Effector memory CD8-positive, alpha-beta T cell (primary cell): ENCODE results near the gene SLC9A7.
A peak's percentile ranks its signal among the peaks of the same experiment; 100 is the strongest.
"Not testable (repeated sequence)": the region's sequence is repeated elsewhere in the genome, so short reads cannot be mapped to it uniquely, and the experiment has no call there.

Experiments used
- ATAC-seq: fragments of 150-1000 bp; cut with Tn5 transposase; replicated peaks from 2 replicates; pipeline ENCODE4 v1.10.0; 2021; ENCODE audit warnings: mild to moderate bottlenecking, moderate library complexity
- DNase-seq, 3 experiments: peaks; one replicate each; pipeline ENCODE4 v3.0.0; 2021
- H3K27ac Mint-ChIP-seq, 2 donors: one replicate each; pipeline ENCODE4 v1.8.0; 2022; ENCODE audit warnings: mild to moderate bottlenecking in 2 of 2, mixed read lengths in 2 of 2, moderate library complexity in 2 of 2
- H3K27me3 Mint-ChIP-seq, 2 donors: one replicate each; pipeline ENCODE4 v1.8.0; 2022; ENCODE audit warnings: mixed read lengths in 2 of 2
- H3K36me3 Mint-ChIP-seq: one replicate; pipeline ENCODE4 v1.8.0; 2022; ENCODE audit warnings: mild to moderate bottlenecking, moderate library complexity, mixed read lengths; ENCODE audit not compliant: insufficient read depth
- H3K4me1 Mint-ChIP-seq, 2 donors: one replicate each; pipeline ENCODE4 v1.8.0; 2022; ENCODE audit warnings: low read depth in 2 of 2, mixed read lengths in 2 of 2
- H3K4me3 Mint-ChIP-seq, 2 donors: one replicate each; pipeline ENCODE4 v1.8.0; 2022; ENCODE audit warnings: mild to moderate bottlenecking in 2 of 2, mixed read lengths in 2 of 2, moderate library complexity in 2 of 2
- H3K9me3 Mint-ChIP-seq, 2 donors: one replicate each; pipeline ENCODE4 v1.8.0; 2022; ENCODE audit warnings: mixed read lengths in 2 of 2
- total RNA-seq, 9 experiments: gene quantifications; one replicate each; lab custom pipeline; 2026; lab: John Stamatoyannopoulos, UW

The SLC9A7 gene
- 2.7 to 123 (median 44.4) reads per million in 9 experiments for total RNA-seq

DNA sequence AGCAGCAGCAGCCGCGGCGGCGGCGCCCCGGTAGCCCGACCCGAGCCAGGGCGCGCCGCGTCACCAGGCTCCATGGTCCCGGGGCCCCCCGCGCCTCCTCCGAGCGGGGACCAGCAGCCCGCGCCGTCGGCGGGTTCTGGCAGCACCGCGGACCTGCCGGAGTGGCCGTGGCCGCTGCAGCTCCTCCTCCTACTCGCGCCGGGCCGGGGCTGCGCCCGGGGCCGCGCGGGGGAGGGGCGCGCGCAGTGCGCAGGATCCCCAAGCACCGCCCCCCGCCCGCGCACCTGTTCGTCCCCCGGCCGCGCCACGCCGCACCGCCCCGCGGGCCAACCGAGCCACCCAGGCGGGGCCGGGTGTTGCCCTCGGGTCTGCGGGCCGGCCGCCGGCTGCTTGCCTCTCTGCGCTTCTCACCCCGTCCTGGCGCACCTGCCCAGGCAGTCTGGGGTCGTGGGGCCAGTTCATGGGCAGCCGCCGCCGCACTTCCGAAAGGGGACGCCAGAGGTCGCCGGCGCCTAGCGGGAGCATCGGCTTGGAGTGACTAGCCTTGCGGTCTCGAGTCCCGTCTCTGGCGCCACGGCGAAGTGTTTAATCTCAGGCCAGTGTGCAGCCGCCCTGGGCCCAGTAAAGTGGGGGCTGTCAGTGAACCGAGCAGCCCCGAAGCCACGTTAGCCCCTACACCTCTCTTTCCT is at the start of gene SLC9A7:
SLC9A7 (minus strand) TSS at position 163 of the 689 bp plus-strand sequence; CDS start at position 74, 89 bp downstream.
- no peaks in the 10 kb centered on the region for H3K9me3 Mint-ChIP-seq
- no peaks in the 10 kb centered on the region for H3K36me3 Mint-ChIP-seq
- ATAC-seq (peak; percentile 86), DNase-seq (peak; percentile 70 to 79 (median 77))
- no peaks in the 10 kb centered on the region for H3K27me3 Mint-ChIP-seq
- peaks cover 8% of the 10 kb centered on the region in 2 donors for H3K4me1 Mint-ChIP-seq
- peak within 1 kb of the TSS; percentile 81 to 85 for H3K4me3 Mint-ChIP-seq
- H3K27ac Mint-ChIP-seq, result peak within 1 kb of the TSS in 1 of 2 donors; percentile 74

DNA sequence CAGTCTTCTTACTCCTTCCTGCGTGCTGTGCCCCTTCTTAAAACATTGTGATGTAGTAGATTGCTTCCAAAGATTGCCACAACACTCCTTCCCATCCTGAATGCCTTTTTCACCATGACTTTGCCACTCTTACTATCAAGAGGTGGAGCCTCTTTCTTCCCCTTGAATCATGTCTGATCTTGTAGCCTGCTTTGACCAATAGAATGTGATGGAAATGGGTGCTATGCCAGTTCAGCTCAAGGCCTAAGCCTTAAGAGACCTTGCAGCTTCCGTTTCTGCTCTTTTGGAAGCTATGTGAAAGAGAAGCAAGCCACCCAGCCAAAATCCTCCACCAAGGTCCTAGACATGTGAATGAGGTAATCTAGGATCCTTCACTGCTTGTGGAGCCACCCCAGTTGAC is 46.4 kb upstream of the SLC9A7 start:
- DNase-seq (no peak), ATAC-seq (no peak)
- Mint-ChIP-seq H3K4me1 (no peaks in the 10 kb centered on the region), H3K27ac (no peak overlapping the region), H3K36me3 (no peaks in the 10 kb centered on the region), H3K9me3 (no peaks in the 10 kb centered on the region), H3K4me3 (no peak overlapping the region), H3K27me3 (peaks cover 3 to 21% of the 10 kb centered on the region in 2 donors)

DNA sequence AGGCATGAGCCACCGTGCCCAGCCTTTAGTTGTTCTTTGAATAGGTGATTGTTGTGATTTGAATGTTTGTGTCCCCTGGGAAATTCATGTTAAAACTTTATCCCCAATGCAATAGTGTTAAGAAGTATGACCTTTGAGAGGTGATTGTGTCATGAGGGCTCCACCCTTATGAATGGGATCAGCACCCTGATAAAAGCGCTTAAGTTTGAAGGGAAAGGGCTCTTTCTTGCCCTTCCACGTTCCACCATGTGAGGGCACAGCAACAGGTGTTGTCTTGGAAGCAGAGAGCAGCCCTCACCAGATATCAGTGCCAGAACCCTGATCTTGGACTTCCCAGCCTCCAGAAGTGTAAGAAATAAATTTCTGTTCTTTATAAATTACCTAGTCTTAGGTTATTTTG is 44.2 kb upstream of the SLC9A7 start:
- H3K27ac Mint-ChIP-seq, result no peak overlapping the region

DNA sequence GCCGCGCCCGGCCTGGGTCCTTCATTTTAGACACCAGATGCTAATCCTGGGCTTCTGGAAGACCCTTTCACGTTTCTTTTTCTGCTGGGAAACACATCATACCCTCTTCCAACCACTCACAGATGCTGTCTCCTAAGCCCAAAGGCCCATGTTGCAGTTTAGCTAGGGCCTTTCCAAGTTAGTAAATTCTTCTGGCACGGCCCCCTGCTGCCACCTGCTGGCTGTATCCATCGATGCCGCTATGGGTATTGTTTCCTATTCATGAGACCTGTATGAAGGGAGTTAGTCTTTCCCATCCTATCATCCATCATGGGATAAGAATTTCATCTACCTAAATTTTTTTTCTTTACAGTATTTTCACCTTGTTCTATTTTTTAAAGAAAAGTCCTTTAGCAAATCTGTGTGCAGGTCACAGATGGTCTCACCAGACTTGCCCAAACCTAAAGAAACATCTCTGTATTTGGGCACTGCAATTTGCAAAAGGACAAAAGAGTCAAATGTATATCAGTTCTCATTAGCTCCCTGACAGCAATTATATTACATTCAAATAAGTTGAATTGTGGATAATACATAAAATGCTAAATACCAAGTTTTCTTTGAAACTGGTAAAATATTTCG is 37.8 kb upstream of the SLC9A7 start:
- Mint-ChIP-seq H3K27me3 (peaks cover 0 to 5% of the 10 kb centered on the region in 2 donors), H3K27ac (no peak overlapping the region), H3K9me3 (no peaks in the 10 kb centered on the region), H3K36me3 (no peaks in the 10 kb centered on the region), H3K4me3 (no peak overlapping the region), H3K4me1 (no peaks in the 10 kb centered on the region)
- peak; percentile 51 for ATAC-seq
- DNase-seq, result peak; percentile 51 to 53 (median 53)

More for the DNA sequence above, 44.2 kb upstream of the SLC9A7 start:
- DNase-seq, result no peak
- no peak for ATAC-seq
- Mint-ChIP-seq H3K9me3 (no peaks in the 10 kb centered on the region), H3K27me3 (peaks cover 0 to 8% of the 10 kb centered on the region in 2 donors), H3K36me3 (no peaks in the 10 kb centered on the region), H3K4me1 (no peaks in the 10 kb centered on the region), H3K4me3 (no peak overlapping the region)

DNA sequence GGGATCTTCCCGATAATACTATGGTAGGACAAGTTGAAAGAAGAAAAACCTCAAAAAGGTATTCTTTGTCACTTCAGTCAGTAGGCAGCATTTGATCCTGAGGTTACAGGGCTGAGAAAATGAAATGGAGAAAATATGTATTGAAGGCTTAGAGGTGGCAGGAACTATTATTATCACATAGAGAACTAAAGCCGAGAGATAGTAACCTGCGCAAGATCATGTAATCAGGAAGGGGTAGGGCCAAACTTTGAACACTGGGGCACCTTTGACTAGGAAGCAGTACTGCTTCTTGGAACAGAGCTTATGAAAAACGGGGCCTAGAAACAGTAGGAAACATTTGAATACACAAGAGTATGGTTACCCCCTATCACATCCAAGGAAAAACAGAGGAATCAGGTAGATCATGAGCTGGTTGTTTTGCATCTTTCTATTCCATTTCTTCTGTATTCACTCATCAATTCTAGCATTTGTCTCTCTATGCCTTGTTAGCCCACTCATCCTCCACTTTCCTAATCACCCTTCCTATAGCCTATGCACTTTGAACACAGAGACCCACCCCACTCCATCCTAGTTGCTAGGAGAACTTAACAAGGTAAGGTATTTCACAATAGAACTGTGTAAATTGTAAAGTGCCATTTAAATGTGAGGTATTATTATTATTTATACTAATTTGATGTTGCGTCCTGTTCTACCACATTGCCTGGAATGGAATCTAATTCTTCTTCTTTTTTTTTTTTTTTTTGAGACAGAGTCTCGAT is 34.6 kb upstream of the SLC9A7 start:
- Mint-ChIP-seq H3K4me1 (no peaks in the 10 kb centered on the region), H3K4me3 (no peak overlapping the region), H3K27me3 (no peaks in the 10 kb centered on the region), H3K9me3 (no peaks in the 10 kb centered on the region), H3K27ac (no peak overlapping the region), H3K36me3 (no peaks in the 10 kb centered on the region)
- no peak for DNase-seq
- no peak for ATAC-seq

DNA sequence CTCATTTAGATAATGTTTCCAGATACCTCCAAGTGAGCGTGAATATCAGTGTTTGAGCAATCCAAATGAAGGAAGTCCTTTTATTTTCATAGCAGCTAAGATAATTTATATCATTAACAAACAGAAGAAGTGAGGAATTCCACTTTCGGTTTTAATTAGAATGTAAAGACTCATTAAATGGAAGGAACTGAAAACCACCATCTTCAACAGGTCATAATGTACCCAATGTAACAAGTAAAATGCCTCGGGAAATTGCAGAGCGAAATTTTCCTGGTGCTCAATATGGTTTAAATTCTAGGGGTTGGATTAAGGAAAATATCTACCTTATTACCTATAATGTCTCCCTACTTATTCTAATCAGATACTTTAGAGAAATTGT is 33.9 kb upstream of the SLC9A7 start:
- Mint-ChIP-seq H3K27me3 (no peaks in the 10 kb centered on the region), H3K36me3 (no peaks in the 10 kb centered on the region), H3K4me1 (no peaks in the 10 kb centered on the region), H3K4me3 (no peak overlapping the region), H3K9me3 (no peaks in the 10 kb centered on the region), H3K27ac (peak overlapping the region in 1 of 2 donors; percentile 41)
- ATAC-seq, result no peak
- DNase-seq, result no peak

DNA sequence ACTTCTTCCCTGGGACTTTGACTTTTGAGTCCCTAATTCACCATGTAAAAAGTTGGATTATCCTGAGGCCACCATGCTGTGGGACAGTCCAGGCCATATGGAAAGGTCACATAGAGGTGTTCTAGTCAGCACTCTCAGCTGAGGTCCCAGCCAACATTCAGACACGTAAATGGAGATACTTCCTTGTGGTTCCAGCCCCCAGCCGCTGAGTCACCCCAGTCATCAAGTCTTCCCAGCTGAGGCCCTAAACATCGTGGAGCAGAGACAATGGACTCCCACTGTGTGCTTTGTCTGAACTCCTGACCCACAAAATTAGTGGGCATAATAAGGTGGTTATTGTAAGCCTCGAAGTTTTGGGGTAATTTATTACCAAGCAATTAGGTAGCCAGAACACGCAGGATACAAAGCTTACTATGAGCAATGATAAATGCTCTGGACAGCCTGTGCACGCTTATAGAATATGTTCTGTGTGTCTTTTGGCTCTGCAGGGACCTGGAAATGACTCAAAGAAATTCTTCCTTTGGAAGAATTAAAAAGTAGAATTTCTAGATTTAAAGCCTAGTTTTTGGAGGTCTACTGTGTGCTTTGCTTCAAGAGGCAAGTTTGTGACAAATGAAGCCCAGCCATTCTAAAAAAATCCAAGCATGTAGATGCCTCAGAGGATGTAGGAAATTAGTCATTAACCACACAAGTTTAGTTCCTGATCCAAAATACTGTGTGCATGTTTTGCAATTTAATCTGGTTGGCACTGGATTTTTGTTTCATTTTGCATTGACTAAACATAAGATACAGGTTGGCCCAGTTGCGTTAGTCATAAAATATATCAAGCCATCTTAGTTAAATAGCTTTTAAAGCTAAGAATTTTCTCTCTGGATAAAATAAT is 33.2 kb upstream of the SLC9A7 start:
- no peak overlapping the region for H3K4me3 Mint-ChIP-seq
- H3K4me1 Mint-ChIP-seq, result no peaks in the 10 kb centered on the region
- no peaks in the 10 kb centered on the region for H3K9me3 Mint-ChIP-seq
- H3K27me3 Mint-ChIP-seq, result no peaks in the 10 kb centered on the region
- peak overlapping the region in 1 of 2 donors; percentile 41 for H3K27ac Mint-ChIP-seq
- DNase-seq (no peak), ATAC-seq (peak; percentile 33)
- no peaks in the 10 kb centered on the region for H3K36me3 Mint-ChIP-seq

DNA sequence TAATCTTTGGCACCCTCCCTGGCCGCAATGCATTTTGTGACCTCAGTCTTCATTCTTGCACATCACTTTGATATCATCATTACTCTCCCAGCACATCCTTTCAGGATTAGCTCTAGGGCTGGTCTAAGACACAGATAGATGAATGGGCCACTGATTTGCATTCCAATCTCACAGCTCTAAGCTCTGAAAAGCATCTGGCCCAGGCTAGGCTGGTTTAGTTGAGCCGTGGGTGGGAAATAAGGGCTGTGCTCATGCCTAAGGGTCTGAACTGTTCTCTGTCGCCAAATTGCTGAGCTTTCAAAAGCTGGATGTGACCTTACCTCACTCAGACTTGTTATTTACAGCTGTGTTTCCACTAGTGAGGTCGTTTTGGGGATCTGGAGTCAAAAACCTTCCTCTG is 30.0 kb upstream of the SLC9A7 start:
- DNase-seq (no peak), ATAC-seq (no peak)
- Mint-ChIP-seq H3K27ac (no peak overlapping the region), H3K27me3 (peaks cover 0 to 6% of the 10 kb centered on the region in 2 donors), H3K36me3 (no peaks in the 10 kb centered on the region), H3K4me1 (no peaks in the 10 kb centered on the region), H3K9me3 (no peaks in the 10 kb centered on the region), H3K4me3 (no peak overlapping the region)

DNA sequence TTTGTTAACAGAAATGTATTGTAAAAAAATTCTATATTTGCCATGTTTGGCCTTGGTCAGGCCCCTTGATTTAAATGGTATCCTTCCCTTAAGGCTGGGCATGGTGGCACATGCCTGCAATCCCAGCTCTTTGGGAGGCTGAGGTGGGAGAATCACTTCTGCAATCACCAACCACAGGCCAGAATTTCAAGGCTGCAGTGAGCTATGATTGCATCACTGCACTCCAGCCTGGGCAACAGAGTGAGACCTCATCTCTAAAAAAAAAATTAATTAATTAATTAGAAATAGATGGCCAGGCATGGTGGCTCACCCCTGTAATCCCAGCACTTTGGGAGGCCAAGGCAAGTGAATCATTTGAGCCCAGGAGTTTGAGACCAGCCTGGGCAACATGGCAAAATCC is 25.5 kb upstream of the SLC9A7 start:
- not testable (repeated sequence) for H3K4me3 Mint-ChIP-seq, H3K27ac Mint-ChIP-seq, H3K9me3 Mint-ChIP-seq, DNase-seq, H3K27me3 Mint-ChIP-seq, H3K4me1 Mint-ChIP-seq, ATAC-seq, H3K36me3 Mint-ChIP-seq

DNA sequence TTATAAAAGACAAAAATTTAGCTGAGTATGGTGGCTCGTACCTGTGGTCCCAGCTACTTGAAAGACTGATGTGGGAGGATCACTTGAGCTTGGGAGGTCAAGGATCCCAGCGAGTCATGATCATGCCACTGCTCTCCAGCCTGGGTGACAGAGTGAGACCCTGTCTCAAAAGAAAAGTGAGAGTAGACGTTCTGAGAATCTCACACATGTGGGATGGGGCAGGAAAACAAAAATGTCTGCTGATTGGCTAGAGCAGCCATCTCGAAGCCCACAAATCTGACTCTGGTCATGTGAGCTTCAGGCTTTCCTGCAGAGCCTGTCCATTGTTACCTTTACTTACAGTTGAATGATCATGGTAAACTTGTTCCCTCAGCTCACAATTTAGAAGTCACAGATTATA is 23.1 kb upstream of the SLC9A7 start:
- Mint-ChIP-seq H3K9me3 (no peaks in the 10 kb centered on the region), H3K36me3 (no peaks in the 10 kb centered on the region), H3K27me3 (peaks cover 4 to 6% of the 10 kb centered on the region in 2 donors), H3K27ac (no peak overlapping the region), H3K4me1 (no peaks in the 10 kb centered on the region), H3K4me3 (no peak overlapping the region)
- DNase-seq (no peak), ATAC-seq (no peak)

DNA sequence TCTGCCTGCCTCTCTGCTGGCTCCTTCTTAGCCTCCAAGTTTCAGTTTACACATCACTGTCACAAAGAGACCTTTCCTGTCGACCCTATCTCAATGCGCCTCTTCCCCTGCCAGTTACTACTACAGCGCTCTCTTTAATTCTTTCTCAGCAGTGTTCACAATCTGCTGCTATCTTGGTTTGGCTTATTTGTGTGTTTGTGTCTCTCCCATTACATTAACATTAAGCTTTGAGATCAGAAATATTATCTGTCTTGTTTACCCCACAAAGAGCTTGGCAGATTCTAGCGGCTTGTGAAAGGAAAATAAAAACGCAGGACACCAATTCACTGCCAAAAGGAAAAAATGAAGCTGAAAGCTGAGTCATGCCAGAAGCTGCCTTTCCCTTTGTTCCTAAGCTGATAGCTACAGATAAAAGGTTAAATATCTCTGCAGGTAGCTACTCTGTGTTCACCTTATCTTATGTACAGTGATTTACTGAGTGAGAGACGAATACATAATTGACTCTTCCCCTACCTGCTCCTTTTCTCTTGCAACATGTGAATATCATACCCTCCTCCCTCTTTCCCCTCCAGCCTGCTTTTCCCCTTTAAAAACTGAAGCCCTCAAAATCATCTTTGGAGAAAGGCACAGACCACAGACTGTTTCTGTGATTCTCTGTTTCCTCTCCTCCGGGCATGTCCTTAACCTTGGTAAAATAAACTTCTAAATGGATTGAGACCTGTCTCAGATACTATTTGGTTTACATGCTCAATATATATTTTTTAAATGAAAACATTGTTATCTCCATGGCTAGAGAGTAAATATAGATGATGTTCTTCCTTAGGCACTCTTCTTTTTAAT is 19.3 kb upstream of the SLC9A7 start:
- no peaks in the 10 kb centered on the region for H3K36me3 Mint-ChIP-seq

DNA sequence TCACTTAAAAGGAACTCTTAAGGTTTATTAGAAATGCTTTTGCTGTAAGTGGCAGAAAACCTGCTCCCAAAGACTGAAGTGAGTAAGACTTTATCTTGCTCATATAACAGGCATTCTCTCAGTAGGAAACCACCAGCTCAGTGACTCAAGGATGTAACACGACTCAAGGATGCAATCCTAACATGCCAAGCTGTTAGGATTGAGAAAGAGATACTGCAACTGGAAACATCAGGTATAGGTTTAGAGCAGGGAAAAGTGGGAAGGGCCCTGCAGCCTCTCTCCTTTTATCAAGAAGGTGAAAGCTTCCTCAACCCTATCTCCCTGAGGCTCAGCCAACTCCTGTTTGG is 11.9 kb upstream of the SLC9A7 start:
- Mint-ChIP-seq H3K9me3 (no peaks in the 10 kb centered on the region), H3K27me3 (peaks cover 0 to 6% of the 10 kb centered on the region in 2 donors), H3K4me1 (no peaks in the 10 kb centered on the region), H3K27ac (no peak overlapping the region), H3K36me3 (no peaks in the 10 kb centered on the region), H3K4me3 (no peak overlapping the region)
- DNase-seq, result no peak
- no peak for ATAC-seq

More for the DNA sequence above, 19.3 kb upstream of the SLC9A7 start:
- no peak for DNase-seq
- H3K9me3 Mint-ChIP-seq, result no peaks in the 10 kb centered on the region
- no peaks in the 10 kb centered on the region for H3K4me1 Mint-ChIP-seq
- no peak overlapping the region for H3K4me3 Mint-ChIP-seq
- ATAC-seq, result no peak
- peaks cover 0 to 4% of the 10 kb centered on the region in 2 donors for H3K27me3 Mint-ChIP-seq
- H3K27ac Mint-ChIP-seq, result no peak overlapping the region
